Mammary epithelial cell (primary cell): ENCODE measurements around the gene LSAMP.

Experiments
- CTCF ChIP-seq, 2 donors: IDR thresholded peaks in 1 of 2; conservative IDR thresholded peaks in 1 of 2; 2 replicates each; pipeline ENCODE4 v1.5.1; 2011 to 2012; ENCODE audit warnings: inconsistent platforms in 2 of 2, low read length in 2 of 2, mild to moderate bottlenecking in 2 of 2, control low read depth in 1 of 2, low read depth in 1 of 2; ENCODE audit not compliant: insufficient read depth in 1 of 2; ENCODE audit errors: extremely low read depth in 1 of 2
- EZH2 ChIP-seq: IDR thresholded peaks from 2 replicates; pipeline ENCODE4 v1.6.1; 2012; ENCODE audit warnings: low read length, inconsistent platforms, borderline replicate concordance

- TF ChIP-seq CTCF (conservative IDR thresholded peaks at IDR 0.05 in 1 of 2, IDR thresholded peaks at IDR 0.05 in 1 of 2; ENCODE audit: extremely low read depth in 1 of 2, insufficient read depth in 1 of 2, low read depth in 1 of 2, low read length in 2 of 2) = no peak
- TF ChIP-seq EZH2 = no peak
Observed at GRCh38 chr3:115862849-115863248, 582.4 kb downstream of the LSAMP start.
